HG03575 (cell line): ENCODE data around the gene HELT.
"Not testable (repeated sequence)": the region's sequence is repeated elsewhere in the genome, so short reads cannot be mapped to it uniquely, and the experiment has no call there.

Experiments used
- ATAC-seq: cut with Tn5 transposase; IDR thresholded peaks from one replicate; pipeline ENCODE4 v1.9.1; 2021; ENCODE audit not compliant: unreplicated experiment, insufficient number of reproducible peaks, low FRiP score; ENCODE audit errors: extremely low read depth

HELT gene, protein sequence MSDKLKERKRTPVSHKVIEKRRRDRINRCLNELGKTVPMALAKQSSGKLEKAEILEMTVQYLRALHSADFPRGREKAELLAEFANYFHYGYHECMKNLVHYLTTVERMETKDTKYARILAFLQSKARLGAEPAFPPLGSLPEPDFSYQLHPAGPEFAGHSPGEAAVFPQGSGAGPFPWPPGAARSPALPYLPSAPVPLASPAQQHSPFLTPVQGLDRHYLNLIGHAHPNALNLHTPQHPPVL

DNA sequence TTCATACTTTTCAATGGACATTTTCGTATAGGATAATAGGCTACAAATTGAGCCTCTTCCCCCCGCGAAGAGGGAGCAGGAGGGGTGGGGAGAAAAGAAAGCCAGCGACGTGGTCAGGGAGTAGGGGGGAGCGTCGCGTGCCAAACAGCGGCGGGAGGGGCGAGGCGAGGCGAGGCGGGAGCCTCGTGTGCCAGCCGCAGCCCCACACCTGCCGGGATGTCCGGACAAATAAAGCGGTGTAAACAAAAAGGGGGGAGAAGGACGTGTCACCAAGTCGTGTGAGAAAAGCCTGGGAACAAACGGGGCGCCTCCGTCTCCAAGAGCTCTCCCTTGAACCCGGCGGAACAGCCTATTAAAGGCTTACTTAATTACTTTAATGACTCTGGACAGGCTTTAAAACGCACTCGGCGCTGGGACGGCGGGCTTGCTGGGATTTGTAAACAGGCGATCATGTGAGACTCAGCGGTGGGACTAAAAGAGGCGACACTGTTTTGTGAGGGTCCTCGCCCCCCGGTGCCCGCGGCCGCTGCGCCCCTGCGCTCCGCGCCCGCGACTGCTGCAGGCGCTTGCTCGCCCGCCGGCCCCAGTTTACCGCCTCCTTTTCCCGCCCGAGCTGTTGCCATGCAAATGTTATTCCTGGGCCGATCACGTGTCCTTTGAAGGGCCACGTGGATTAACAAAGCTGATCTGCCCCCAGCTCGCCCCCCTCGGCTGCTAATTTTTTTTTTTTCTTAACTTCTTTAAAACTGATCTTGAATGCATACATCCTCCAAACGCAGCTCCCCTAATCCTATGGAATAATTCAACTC, at the start of gene HELT:
HELT (plus strand) TSS at position 527 of the 809 bp plus-strand sequence. CDS start 439 bp downstream, outside the sequence.
- ATAC-seq = no peak

GRCh38 chr4:184968784-184969201, 49.5 kb upstream of the HELT start:
- ATAC-seq = no peak

DNA sequence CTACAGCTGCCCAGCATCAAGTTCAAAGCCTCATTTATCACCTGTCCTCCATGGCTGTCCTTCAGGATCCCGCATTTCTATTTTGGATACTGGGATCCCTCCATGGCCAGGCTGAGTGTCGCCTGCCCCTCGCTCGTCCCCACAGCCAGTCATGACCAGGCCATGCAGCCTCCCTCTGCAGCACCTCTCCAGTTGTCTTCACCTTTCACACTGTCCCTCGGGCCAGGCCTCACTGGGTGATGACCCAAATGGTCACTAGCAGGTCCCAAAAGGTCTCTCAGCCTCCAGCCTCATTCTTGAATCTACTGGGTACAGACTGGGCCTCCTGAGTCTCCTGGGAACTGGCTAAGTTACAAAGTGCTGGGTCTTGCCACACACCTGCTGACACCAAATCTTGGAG, 48.7 kb upstream of the HELT start:
- ATAC-seq = no peak

DNA sequence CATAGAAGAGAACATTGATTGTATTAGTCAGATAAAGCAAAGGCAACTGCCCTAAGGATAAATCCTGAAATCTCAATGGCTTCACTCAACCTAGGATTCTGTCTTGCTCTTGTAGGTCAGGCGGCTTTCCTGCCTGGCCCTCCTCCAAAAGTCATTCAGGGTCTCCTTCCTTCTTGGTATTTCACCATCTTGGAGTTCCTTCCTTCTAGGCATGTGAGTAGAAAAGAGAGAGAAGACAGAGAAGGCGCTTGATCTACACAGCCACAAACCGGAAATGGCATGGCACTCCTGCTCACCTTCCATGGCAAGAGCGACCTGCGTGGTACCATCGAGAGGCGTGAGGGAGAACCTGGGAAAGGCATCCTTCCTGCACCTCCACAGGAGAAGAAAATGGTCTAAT, 45.3 kb upstream of the HELT start:
- ATAC-seq = no peak

- ATAC-seq = not testable (repeated sequence)
These were observed 41.9 kb upstream of the HELT start for GRCh38 chr4:184976348-184976747.

GRCh38 chr4:184977747-184978146, 40.5 kb upstream of the HELT start:
- ATAC-seq = no peak

- no peak for ATAC-seq
These were observed 40.1 kb upstream of the HELT start for GRCh38 chr4:184978211-184978610.

GRCh38 chr4:184979461-184980124, 38.7 kb upstream of the HELT start:
- ATAC-seq = no peak

GRCh38 chr4:184980261-184980660, 38.0 kb upstream of the HELT start:
- ATAC-seq = no peak

DNA sequence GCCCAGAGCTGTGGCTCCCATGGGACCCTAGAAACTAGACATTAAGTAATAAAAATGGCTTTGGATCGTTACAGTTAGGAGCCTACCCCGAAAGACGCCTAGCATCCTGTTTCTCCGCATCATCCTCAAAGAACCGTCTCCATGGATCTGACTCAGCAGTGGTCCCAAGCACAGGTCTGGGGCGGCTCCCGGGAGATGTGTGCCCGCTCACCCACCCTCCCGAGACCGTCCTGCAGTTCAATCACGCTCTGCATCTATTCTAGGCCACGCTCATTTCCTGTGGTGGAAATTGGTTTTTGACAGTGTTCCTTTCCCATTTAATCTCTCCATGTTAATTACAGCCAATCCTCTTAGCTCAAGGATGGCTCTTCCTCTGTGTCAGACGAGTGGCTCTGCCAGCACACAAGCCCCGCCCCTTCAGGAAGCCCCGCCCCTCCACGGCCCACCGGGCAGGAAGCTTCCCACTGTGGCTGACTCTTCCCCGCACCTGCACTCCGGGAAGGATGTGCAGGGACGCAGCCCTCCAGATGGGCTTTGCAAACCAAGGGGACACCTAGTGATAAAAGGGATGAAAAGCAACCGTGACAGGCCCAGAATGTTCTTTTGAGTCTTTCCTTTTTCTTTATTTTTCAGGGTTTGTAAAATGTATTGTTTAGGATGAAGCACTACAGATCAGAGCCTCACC, 34.5 kb upstream of the HELT start:
- ATAC-seq = no peak

DNA sequence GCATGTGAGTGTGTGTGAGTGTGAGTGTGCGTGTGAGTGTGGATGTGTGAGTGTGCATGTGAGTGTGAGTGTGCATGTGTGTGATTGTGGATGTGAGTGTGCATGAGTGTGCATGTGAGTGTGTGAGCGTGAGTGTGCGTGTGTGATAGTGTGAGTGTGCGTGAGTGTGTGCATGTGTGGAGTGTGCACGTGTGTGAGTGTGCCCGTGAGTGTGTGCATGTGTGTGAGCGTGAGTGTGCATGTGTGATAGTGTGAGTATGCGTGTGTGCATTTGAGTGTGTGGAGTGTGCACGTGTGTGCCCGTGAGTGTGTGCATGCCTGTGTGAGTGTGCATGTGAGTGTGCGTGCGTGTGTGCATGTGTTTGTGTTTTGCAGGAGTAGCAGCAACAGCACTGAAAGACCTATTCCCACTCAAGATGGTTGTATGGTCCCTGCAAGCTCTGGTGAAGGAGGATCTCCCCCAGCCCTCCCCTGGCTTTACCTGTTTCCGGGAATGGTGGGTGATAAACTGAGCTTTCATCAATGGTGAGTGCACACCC, 30.7 kb upstream of the HELT start:
- no peak for ATAC-seq

DNA sequence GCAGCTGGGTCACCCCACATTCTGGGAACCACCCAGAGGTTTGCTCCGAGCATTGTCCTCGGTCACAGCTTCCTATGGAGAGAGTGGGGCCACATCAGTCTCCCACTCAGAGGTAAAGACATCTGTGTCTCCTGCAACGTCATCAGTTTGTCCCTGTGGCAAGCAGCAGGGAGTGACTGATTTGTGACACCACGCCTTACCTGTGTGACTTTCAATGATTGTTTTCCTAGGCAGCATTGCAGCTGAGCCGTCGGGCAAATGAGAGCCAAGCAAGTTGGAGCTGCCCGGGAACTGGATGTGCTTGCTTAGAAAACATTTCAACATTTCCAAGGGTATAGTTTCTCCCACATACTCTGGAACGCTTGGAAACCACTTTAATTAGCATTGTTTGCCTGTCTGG, 29.7 kb upstream of the HELT start:
- no peak for ATAC-seq

GRCh38 chr4:184989283-184989682, 29.0 kb upstream of the HELT start:
- ATAC-seq = not testable (repeated sequence)

GRCh38 chr4:184990131-184990530, 28.2 kb upstream of the HELT start:
- not testable (repeated sequence) for ATAC-seq

GRCh38 chr4:184991860-184992259, 26.4 kb upstream of the HELT start:
- no peak for ATAC-seq

- no peak for ATAC-seq
These were observed 25.9 kb upstream of the HELT start for GRCh38 chr4:184992422-184992821.

DNA sequence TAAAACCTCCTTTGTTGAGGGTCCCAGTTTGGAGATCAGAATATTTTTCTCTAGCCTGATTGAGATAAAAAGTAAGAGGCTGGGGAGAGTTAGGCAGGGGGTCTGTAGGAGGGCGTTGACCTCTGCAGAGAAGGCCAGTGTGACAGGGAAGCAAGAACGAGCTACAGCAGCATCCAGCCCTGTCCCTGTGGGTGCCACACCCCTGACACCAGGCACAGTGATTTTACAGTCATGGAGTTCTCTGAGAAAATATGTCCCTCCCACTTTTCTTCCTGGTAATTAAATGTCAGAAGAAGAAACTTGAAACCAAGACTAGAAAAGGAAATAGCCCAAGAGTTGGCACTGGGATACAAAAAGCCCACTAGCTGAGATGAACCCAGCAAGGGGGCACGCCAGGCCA, 25.0 kb upstream of the HELT start:
- ATAC-seq = no peak

- ATAC-seq = no peak
These were observed 24.2 kb upstream of the HELT start for GRCh38 chr4:184994010-184994622.

GRCh38 chr4:184994623-184995010, 23.7 kb upstream of the HELT start:
- no peak for ATAC-seq
